H1 (cell line): ENCODE results near the gene ZNF462.

Experiments
- ATF3 ChIP-seq: IDR thresholded peaks from 2 replicates; pipeline ENCODE4 v1.6.1; 2011; ENCODE audit warnings: low read depth, mild to moderate bottlenecking, low read length; ENCODE audit not compliant: insufficient read depth
- EP300 ChIP-seq, 2 experiments: IDR thresholded peaks; 1 replicate in 1 of 2; 2 replicates in 1 of 2; pipeline ENCODE4 v1.6.1; 2011 to 2012; ENCODE audit warnings: low read depth in 2 of 2, low read length in 2 of 2, mild to moderate bottlenecking in 2 of 2, borderline replicate concordance in 1 of 2, inconsistent platforms in 1 of 2, moderate library complexity in 1 of 2
- PHF8 ChIP-seq: fragments of 200-600 bp; sonication (generic); conservative IDR thresholded peaks from 2 replicates; pipeline ENCODE4 v1.7.1; 2012; ENCODE audit warnings: low read depth, mild to moderate bottlenecking, inconsistent platforms, low read length, moderate library complexity
- POLR2AphosphoS5 ChIP-seq: IDR thresholded peaks from 2 replicates; pipeline ENCODE4 v1.6.1; 2011; ENCODE audit warnings: low read depth, low read length
- RFX5 ChIP-seq: IDR thresholded peaks from 2 replicates; pipeline ENCODE4 v1.6.1; 2011; ENCODE audit warnings: low read depth, low read length, improper control_type of control experiment, borderline replicate concordance

GRCh38 chr9:106828070-106828469 lies 34.9 kb upstream of the ZNF462 start:
- TF ChIP-seq PHF8 (no peak), ATF3 (no peak), EP300 (IDR thresholded peaks at IDR 0.05; ENCODE audit: borderline replicate concordance in 1 of 2, low read depth in 2 of 2, low read length in 2 of 2) (no peak), RFX5 (no peak), POLR2AphosphoS5 (no peak)
